Suppressor macrophage (primary cell): ENCODE measurements around the gene SLC25A10.

ENCODE experiments used
- DNase-seq, 4 experiments: peaks; one replicate each; pipeline ENCODE4 v3.0.0-alpha.2; 2020 to 2022
- total RNA-seq, 17 experiments: gene quantifications; one replicate each; lab custom pipeline; 2026; ENCODE audit warnings: mixed read lengths in 6 of 17, inconsistent platforms in 3 of 17; lab: John Stamatoyannopoulos, UW

SLC25A10 gene
- 0.50 to 3.3 (median 1.4) reads per million in 17 experiments for total RNA-seq

GRCh38 chr17:81711814-81712467 is at the start of gene SLC25A10:
Gene SLC25A10 (plus strand): TSS chr17:81712284. CDS start chr17:81712427, 143 bp downstream.
- peak; percentile 84 to 95 (median 91) for DNase-seq

- no peak for DNase-seq
Observed at GRCh38 chr17:81664051-81664470, 48.0 kb upstream of the SLC25A10 start.

- peak; percentile 13 to 42 (median 27) for DNase-seq
Observed at GRCh38 chr17:81665205-81666091, 46.6 kb upstream of the SLC25A10 start.

GRCh38 chr17:81666092-81666341 is 46.1 kb upstream of the SLC25A10 start:
- DNase-seq: peak; percentile 22 to 64 (median 42)

GRCh38 chr17:81666342-81667191 is 45.5 kb upstream of the SLC25A10 start, which contains the start of the genes CCDC137 and OXLD1:
Gene CCDC137 (plus strand): TSS chr17:81666737. CDS start chr17:81666767, 30 bp downstream.
Gene OXLD1 (minus strand): TSS chr17:81666605. CDS start chr17:81666577, 28 bp downstream.
- peak; percentile 97 to 99 (median 98) for DNase-seq

GRCh38 chr17:81667754-81668153 is 44.3 kb upstream of the SLC25A10 start:
- peak in 1 of 4 experiments; percentile 27 for DNase-seq

- no peak for DNase-seq
Observed at GRCh38 chr17:81672504-81672903, 39.6 kb upstream of the SLC25A10 start.

GRCh38 chr17:81672954-81673353 is 39.1 kb upstream of the SLC25A10 start:
- DNase-seq: no peak

- no peak for DNase-seq
Observed at GRCh38 chr17:81673561-81674258, 38.4 kb upstream of the SLC25A10 start.

GRCh38 chr17:81675515-81676221 is 36.4 kb upstream of the SLC25A10 start:
- peak in 2 of 4 experiments; percentile 15 to 28 for DNase-seq

GRCh38 chr17:81676906-81677305 is 35.2 kb upstream of the SLC25A10 start:
- DNase-seq: no peak

GRCh38 chr17:81680150-81680549 is 31.9 kb upstream of the SLC25A10 start:
- DNase-seq: no peak

- DNase-seq: no peak
Observed at GRCh38 chr17:81681672-81682071, 30.4 kb upstream of the SLC25A10 start.

- peak in 2 of 4 experiments; percentile 11 to 37 for DNase-seq
Observed at GRCh38 chr17:81682565-81683207, 29.4 kb upstream of the SLC25A10 start.

GRCh38 chr17:81683208-81683583 is 28.9 kb upstream of the SLC25A10 start:
- DNase-seq: peak; percentile 28 to 68 (median 54)

- DNase-seq: peak; percentile 100
Observed at GRCh38 chr17:81683584-81684441, 28.3 kb upstream of the SLC25A10 start, which contains the start of the genes ARL16 and HGS. Gene ARL16 (minus strand): TSS chr17:81683797. CDS start chr17:81683753, 44 bp downstream. Gene HGS (plus strand): TSS chr17:81684011. CDS start chr17:81684067, 56 bp downstream.

- no peak for DNase-seq
Observed at GRCh38 chr17:81684442-81684911, 27.6 kb upstream of the SLC25A10 start.

- DNase-seq: peak in 3 of 4 experiments; percentile 8 to 28 (median 25)
Observed at GRCh38 chr17:81685108-81685507, 27.0 kb upstream of the SLC25A10 start.

- no peak for DNase-seq
Observed at GRCh38 chr17:81686614-81687013, 25.5 kb upstream of the SLC25A10 start.
